ENCODE results near the gene FHIP2A.

DNA sequence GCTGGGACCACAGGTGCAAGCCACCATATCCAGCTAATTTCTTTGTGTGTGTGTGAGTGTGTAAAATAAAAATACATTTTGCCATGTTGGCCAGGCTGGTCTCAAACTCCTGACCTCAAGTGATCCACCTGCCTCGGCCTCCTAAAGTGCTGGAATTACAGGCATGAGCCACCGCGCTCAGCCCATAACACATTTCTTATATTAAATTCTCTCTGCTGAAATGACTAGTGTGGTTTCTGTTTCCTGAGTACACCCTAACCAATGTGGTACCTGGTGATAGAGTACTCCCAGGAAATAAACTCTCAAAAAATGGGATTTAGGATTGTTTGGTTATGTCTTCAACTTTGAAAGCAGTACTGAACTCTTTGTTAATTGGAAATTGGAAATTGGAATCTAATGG is 19.4 kb upstream of the FHIP2A start:
- TF ChIP-seq, protein P1, sequence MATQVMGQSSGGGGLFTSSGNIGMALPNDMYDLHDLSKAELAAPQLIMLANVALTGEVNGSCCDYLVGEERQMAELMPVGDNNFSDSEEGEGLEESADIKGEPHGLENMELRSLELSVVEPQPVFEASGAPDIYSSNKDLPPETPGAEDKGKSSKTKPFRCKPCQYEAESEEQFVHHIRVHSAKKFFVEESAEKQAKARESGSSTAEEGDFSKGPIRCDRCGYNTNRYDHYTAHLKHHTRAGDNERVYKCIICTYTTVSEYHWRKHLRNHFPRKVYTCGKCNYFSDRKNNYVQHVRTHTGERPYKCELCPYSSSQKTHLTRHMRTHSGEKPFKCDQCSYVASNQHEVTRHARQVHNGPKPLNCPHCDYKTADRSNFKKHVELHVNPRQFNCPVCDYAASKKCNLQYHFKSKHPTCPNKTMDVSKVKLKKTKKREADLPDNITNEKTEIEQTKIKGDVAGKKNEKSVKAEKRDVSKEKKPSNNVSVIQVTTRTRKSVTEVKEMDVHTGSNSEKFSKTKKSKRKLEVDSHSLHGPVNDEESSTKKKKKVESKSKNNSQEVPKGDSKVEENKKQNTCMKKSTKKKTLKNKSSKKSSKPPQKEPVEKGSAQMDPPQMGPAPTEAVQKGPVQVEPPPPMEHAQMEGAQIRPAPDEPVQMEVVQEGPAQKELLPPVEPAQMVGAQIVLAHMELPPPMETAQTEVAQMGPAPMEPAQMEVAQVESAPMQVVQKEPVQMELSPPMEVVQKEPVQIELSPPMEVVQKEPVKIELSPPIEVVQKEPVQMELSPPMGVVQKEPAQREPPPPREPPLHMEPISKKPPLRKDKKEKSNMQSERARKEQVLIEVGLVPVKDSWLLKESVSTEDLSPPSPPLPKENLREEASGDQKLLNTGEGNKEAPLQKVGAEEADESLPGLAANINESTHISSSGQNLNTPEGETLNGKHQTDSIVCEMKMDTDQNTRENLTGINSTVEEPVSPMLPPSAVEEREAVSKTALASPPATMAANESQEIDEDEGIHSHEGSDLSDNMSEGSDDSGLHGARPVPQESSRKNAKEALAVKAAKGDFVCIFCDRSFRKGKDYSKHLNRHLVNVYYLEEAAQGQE (IDR thresholded peaks at IDR 0.05; ENCODE audit: insufficient replicate concordance, low read depth) = no peak
- TF ChIP-seq POLR2AphosphoS5 (IDR thresholded peaks at IDR 0.05; ENCODE audit: low read depth) (no peak), GABPA (IDR thresholded peaks at IDR 0.05; ENCODE audit: low read depth) (no peak), SPI1 (IDR thresholded peaks at IDR 0.05; ENCODE audit: borderline replicate concordance, low read depth) (no peak)
- TF ChIP-seq, protein P2, sequence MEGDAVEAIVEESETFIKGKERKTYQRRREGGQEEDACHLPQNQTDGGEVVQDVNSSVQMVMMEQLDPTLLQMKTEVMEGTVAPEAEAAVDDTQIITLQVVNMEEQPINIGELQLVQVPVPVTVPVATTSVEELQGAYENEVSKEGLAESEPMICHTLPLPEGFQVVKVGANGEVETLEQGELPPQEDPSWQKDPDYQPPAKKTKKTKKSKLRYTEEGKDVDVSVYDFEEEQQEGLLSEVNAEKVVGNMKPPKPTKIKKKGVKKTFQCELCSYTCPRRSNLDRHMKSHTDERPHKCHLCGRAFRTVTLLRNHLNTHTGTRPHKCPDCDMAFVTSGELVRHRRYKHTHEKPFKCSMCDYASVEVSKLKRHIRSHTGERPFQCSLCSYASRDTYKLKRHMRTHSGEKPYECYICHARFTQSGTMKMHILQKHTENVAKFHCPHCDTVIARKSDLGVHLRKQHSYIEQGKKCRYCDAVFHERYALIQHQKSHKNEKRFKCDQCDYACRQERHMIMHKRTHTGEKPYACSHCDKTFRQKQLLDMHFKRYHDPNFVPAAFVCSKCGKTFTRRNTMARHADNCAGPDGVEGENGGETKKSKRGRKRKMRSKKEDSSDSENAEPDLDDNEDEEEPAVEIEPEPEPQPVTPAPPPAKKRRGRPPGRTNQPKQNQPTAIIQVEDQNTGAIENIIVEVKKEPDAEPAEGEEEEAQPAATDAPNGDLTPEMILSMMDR (IDR thresholded peaks at IDR 0.05; ENCODE audit: insufficient read depth, low read length) = no peak
